ENCODE data around the gene DMD.

The DMD gene

DNA sequence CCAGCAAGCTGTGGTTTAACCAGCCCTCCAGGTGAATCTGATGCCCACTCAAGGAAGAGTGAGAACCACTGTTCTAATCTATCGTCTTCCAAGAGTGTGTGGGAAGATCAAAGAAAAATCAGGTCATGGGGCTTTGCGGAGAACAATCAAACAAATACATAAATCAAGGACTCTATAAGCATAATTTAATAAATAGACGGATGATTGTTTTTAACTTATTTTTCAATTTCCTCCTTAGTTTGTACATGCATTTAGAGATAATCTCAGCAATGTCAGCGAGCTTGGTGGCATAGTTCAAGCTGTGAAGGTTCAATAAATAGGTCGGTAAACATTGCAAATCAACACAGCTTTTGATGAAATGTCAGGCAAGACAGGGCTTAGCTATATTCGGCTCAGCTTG, 84.9 kb downstream of the DMD start:
- TF ChIP-seq, protein P1, sequence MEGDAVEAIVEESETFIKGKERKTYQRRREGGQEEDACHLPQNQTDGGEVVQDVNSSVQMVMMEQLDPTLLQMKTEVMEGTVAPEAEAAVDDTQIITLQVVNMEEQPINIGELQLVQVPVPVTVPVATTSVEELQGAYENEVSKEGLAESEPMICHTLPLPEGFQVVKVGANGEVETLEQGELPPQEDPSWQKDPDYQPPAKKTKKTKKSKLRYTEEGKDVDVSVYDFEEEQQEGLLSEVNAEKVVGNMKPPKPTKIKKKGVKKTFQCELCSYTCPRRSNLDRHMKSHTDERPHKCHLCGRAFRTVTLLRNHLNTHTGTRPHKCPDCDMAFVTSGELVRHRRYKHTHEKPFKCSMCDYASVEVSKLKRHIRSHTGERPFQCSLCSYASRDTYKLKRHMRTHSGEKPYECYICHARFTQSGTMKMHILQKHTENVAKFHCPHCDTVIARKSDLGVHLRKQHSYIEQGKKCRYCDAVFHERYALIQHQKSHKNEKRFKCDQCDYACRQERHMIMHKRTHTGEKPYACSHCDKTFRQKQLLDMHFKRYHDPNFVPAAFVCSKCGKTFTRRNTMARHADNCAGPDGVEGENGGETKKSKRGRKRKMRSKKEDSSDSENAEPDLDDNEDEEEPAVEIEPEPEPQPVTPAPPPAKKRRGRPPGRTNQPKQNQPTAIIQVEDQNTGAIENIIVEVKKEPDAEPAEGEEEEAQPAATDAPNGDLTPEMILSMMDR (IDR thresholded peaks at IDR 0.05; ENCODE audit: low read depth, low read length) = no peak
- DNase-seq (ENCODE audit: low read depth in 2 of 2) = no peak
- H3K4me3 ChIP-seq (replicated peaks in 1 of 2; ENCODE audit: low read depth in 2 of 2, low read length in 2 of 2) = no peak overlapping the region

DNA sequence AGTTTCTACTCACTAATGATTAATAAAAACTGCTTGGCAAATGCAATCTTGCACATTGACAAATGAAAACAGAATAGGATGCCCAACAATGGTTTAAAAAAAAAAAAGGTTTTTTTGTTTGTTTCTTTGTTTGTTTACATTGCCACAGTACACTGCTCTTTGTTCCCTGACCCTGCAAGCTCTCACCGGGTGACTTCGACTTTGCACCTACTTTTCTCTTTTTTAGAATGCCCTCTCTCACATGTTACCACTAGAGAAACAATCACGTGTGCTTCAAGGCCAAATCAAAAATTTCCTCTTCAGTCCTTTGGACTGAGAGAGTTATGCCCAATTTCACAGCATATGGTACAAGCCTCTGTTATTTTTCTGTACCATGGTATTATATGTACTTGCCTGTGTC, 101.5 kb downstream of the DMD start:
- TF ChIP-seq, protein P1 (IDR thresholded peaks at IDR 0.05; ENCODE audit: low read depth, low read length) = no peak
- H3K4me3 ChIP-seq (replicated peaks in 1 of 2; ENCODE audit: low read depth in 2 of 2, low read length in 2 of 2) = no peak overlapping the region
- DNase-seq (ENCODE audit: low read depth in 2 of 2) = no peak

DNA sequence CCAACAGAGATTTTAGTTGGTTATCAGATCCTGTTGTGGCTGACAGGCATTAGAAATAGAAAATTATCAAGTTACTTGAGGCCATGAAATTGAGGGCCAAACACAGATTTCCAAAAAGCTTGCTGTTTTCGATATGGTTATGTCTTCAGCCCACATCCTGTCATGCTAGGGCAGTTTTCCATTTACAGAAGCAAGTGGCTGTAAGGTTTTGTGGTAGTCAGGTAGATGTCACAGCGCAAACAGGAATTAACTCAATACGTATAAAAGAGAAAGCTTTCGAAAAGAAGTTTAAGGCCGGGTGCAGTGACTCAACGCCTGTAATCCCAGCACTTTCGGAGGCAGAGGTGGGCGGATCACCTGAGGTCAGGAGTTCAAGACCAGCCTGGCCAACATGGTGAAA, 104.6 kb downstream of the DMD start:
- H3K4me3 ChIP-seq (replicated peaks in 1 of 2; ENCODE audit: low read depth in 2 of 2, low read length in 2 of 2) = no peak overlapping the region
- no peak for DNase-seq (ENCODE audit: low read depth in 2 of 2)
- TF ChIP-seq, protein P1 (IDR thresholded peaks at IDR 0.05; ENCODE audit: low read depth, low read length) = no peak

DNA sequence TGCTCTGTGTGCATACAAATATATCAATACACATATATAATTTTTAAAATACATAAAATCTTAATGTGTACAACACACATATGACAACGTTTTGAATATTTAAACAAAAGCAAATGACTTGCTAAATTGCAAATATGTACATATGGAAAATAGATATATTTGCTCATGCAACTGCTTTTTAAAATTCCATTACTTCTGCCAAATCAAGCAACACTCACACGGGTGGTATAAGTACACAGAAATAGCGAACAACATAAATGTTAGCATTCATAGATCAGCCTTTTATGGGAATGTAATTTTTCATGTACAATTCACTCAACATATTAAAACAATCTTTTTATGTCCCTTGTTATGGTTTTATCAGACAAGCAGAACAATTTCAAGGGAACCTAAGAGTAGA, 116.3 kb downstream of the DMD start:
- no peak for DNase-seq (ENCODE audit: low read depth in 2 of 2)
- no peak overlapping the region for H3K4me3 ChIP-seq (replicated peaks in 1 of 2; ENCODE audit: low read depth in 2 of 2, low read length in 2 of 2)
- TF ChIP-seq, protein P1 (IDR thresholded peaks at IDR 0.05; ENCODE audit: low read depth, low read length) = no peak

DNA sequence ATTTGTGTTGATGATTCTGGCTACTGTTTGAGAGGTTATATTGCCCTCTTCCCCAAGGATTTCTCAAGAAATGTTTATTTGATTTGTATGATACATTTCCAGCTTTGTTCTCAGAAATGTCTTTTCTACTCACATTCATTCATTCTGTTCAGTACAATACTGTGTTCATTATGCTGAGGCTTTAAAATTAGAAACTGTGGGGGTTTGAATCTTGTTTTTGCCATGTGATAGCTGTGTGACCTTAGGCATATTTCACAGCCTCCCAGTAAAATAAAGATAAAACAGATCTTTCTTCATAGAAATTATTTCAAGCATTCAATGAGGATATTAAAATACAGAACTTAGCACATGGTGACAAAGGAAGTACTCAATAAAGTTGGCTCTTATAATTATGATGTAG, 123.9 kb downstream of the DMD start:
- no peak for DNase-seq (ENCODE audit: low read depth in 2 of 2)
- H3K4me3 ChIP-seq (replicated peaks in 1 of 2; ENCODE audit: low read depth in 2 of 2, low read length in 2 of 2) = no peak overlapping the region
- TF ChIP-seq, protein P1 (IDR thresholded peaks at IDR 0.05; ENCODE audit: low read depth, low read length) = no peak

DNA sequence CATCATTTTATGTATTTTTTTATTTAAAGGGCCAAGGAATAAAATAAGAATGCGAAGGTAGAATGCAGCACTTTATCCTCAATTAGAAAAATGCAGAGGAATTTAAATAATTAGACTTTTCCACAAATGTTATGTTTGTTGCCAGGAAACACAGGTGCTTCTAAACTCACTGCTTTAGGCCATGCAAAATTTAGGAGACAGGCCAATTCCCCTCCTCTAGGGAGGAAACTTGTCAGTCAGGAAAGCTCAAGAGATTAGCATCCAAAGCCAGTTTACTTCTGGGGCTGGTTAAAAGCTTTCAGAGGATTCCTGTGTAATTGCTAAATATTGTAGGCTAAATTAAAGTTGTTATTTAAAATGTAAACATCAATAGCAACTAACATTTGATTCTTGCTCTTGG, 124.5 kb downstream of the DMD start:
- DNase-seq (ENCODE audit: low read depth in 2 of 2) = no peak
- no peak overlapping the region for H3K4me3 ChIP-seq (replicated peaks in 1 of 2; ENCODE audit: low read depth in 2 of 2, low read length in 2 of 2)
- TF ChIP-seq, protein P1 (IDR thresholded peaks at IDR 0.05; ENCODE audit: low read depth, low read length) = no peak

DNA sequence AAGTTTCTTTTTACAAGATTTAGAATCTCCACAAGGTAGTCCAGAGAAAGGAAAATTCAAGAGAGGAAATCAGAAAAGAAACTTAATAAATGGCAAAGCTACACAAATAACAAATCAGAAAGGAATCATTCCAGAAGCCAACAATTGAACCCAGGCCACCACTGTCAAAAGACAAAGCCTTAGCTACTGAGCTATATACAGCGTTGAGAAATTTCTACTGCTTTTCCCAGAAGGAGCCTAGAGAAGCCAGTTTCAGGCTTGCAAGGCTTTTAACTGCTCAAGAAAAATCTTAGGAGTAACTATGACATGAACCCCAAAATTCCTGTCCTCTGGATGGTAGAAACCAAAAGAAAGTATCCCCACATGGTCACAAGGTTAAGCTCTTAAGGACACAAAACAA, 129.0 kb downstream of the DMD start:
- DNase-seq (ENCODE audit: low read depth in 2 of 2) = no peak
- TF ChIP-seq, protein P1 (IDR thresholded peaks at IDR 0.05; ENCODE audit: low read depth, low read length) = no peak

More for the DNA sequence above, 129.0 kb downstream of the DMD start:
- no peak overlapping the region for H3K4me3 ChIP-seq (replicated peaks in 1 of 2; ENCODE audit: low read depth in 2 of 2, low read length in 2 of 2)
